Astrocyte (in vitro differentiated cells and primary cell): Measurements from ENCODE around the gene ACOX3.

Source experiments
- CTCF ChIP-seq: IDR thresholded peaks from 2 replicates; pipeline ENCODE4 v1.5.1; 2011; ENCODE audit warnings: low read depth, mild to moderate bottlenecking, inconsistent platforms, low read length, moderate library complexity; ENCODE audit not compliant: insufficient read depth
- EZH2 ChIP-seq: IDR thresholded peaks from 2 replicates; pipeline ENCODE4 v1.6.1; 2012; ENCODE audit warnings: mild to moderate bottlenecking, low read length, inconsistent platforms; ENCODE audit not compliant: insufficient read depth

GRCh38 chr4:8407756-8408155, 32.8 kb downstream of the ACOX3 start:
- TF ChIP-seq CTCF, result no peak
- TF ChIP-seq EZH2, result no peak
